Esophagus squamous epithelium (tissue), 5 donors: Measurements from ENCODE around the gene ADAM12. TPM values are rescaled to one million over a fixed set of nuclear protein-coding genes. Genes with fewer than 3 reads are reported as not detected.

ENCODE experiments used
- DNase-seq: peaks from one replicate; lab custom pipeline; 2025; lab: John Stamatoyannopoulos, UW
- H3K27ac ChIP-seq, 4 donors: fragments of 200-600 bp; sonication (generic); one replicate each; pipeline ENCODE4 v1.5.1; 2016 to 2019; ENCODE audit warnings: mild to moderate bottlenecking in 1 of 4
- H3K27me3 ChIP-seq, 4 donors: fragments of 200-600 bp; sonication (generic); 1 replicate in 3 of 4; 2 replicates in 1 of 4; pipeline versions ENCODE4 v1.5.1 to v1.6.0; 2017 to 2021; ENCODE audit warnings: antibody characterized with exemption in 1 of 4
- H3K36me3 ChIP-seq, 3 donors: fragments of 200-600 bp; sonication (generic); one replicate each; pipeline ENCODE4 v1.5.1; 2016 to 2019
- H3K4me1 ChIP-seq, 3 donors: fragments of 200-600 bp; sonication (generic); one replicate each; pipeline ENCODE4 v1.5.1; 2017 to 2019
- H3K4me3 ChIP-seq, 4 donors: fragments of 200-600 bp; sonication (generic); 1 replicate in 3 of 4; 2 replicates in 1 of 4; pipeline ENCODE4 v1.5.1; 2016 to 2019; ENCODE audit warnings: mild to moderate bottlenecking in 2 of 4, moderate library complexity in 1 of 4
- H3K9me3 ChIP-seq, 3 donors: fragments of 200-600 bp; sonication (generic); one replicate each; pipeline ENCODE4 v1.5.1; 2016 to 2019
- POLR2A ChIP-seq, 4 donors: fragments of 450-650 bp; IDR thresholded peaks; one replicate each; pipeline ENCODE4 v1.6.1; 2017; ENCODE audit warnings: antibody characterized with exemption in 4 of 4, mild to moderate bottlenecking in 4 of 4, moderate library complexity in 3 of 4
- WGBS, 2 donors: methylation state at CpG; one replicate each; pipeline ENCODE4 v1.1.5; 2018; 5-methylcytosine and 5-hydroxymethylcytosine counted together
- intact Hi-C: fragments of 100-400 bp; cut with DNase I; formaldehyde crosslinking; loops from one replicate; pipeline ENCODE4 v1.15.0; 2022
- total RNA-seq, 4 donors: library from RNA; depleted of rRNA; stranded (reverse); fragments of >200 nt; gene quantifications; one replicate each; pipeline ENCODE4 v1.1.0, GENCODE V29; 2016
- TF ChIP-seq, protein P1 (sequence below), 6 experiments: fragments of 450-650 bp in 4 of 6; fragments of 200-600 bp in 2 of 6; sonication (generic) in 2 of 6; IDR thresholded peaks; one replicate each; pipeline ENCODE4 v1.5.1; 2016 to 2019; ENCODE audit warnings: antibody characterized with exemption in 6 of 6, mild to moderate bottlenecking in 4 of 6, moderate library complexity in 4 of 6
- donor health status: DM: yes; HTN: yes; CAD: no.

ADAM12 gene
- total RNA-seq, 4 donors from 2014 or later: 0.57 to 1.1 (median 0.76) TPM; not detected in 1

DNA sequence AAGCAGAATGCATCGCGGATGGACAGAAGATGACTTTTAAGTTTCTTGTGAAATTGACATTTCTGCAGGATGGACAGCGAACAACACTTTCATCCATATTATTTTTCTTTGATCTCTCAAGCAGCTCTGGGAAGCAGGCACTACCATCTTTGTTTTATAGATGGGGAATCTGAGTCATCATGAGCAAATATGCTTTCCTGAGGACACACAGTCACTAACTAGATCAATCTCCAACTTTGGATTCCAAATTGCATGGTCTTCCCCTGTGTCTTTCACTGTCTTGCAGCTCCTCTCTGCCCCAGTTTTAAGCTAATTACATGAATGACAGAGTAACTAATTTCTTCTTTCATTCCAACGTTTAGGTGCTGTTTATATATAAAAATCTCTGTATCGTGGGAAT, 201.5 kb downstream of the ADAM12 start:
- TF ChIP-seq, protein P1, sequence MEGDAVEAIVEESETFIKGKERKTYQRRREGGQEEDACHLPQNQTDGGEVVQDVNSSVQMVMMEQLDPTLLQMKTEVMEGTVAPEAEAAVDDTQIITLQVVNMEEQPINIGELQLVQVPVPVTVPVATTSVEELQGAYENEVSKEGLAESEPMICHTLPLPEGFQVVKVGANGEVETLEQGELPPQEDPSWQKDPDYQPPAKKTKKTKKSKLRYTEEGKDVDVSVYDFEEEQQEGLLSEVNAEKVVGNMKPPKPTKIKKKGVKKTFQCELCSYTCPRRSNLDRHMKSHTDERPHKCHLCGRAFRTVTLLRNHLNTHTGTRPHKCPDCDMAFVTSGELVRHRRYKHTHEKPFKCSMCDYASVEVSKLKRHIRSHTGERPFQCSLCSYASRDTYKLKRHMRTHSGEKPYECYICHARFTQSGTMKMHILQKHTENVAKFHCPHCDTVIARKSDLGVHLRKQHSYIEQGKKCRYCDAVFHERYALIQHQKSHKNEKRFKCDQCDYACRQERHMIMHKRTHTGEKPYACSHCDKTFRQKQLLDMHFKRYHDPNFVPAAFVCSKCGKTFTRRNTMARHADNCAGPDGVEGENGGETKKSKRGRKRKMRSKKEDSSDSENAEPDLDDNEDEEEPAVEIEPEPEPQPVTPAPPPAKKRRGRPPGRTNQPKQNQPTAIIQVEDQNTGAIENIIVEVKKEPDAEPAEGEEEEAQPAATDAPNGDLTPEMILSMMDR (IDR thresholded peaks at IDR 0.05): no peak
- no peak for TF ChIP-seq POLR2A (IDR thresholded peaks at IDR 0.05)
- Histone ChIP-seq H3K9me3 (no peaks in the 10 kb centered on the region), H3K27ac (no peak overlapping the region), H3K4me3 (no peak overlapping the region), H3K4me1 (no peaks in the 10 kb centered on the region), H3K36me3 (no peaks in the 10 kb centered on the region), H3K27me3 (peaks cover 0 to 4% (median 0%) of the 10 kb centered on the region in 4 donors)
- WGBS, 2 donors: 66 to 79% methylated on average over 5 of the region's 5 CpGs
- intact Hi-C loops: no loop called here
- DNase-seq: no peak

DNA sequence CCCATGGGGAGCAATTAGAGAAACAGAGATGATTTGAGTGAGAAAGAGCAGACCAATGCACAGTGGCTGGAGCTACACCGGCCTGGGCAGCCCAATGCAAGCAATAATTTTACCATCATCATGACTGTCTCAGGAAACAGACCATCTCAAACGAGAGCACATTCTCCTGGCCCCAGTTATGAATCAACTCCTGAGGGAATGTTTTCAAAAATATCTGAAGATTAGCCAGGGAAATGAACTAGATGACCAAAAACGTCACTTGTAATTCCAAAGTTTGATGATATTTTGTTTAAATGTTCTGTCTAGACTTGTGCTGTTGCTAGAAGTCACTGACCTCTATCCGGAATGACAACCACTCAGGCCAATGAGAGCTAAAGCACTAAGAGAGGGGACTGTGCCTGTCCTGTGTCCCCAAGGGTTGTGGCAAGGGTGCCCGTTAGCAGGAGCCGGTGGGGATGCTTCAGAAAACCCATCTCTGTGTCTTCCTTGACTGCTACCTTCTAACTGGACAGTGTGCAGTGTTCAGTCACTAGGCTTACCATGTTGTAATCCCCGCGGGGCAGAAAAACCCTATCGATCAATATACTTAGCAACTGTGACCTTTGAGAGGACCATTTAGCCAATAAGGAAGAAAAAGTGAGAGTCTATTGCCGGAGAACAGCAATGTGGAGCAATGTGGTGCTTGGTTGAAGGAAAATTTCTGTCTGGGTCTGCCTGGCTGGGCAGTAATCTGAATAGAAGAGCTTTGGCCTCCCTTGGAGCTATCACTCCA, 202.4 kb downstream of the ADAM12 start:
- intact Hi-C loops: no loop called here
- Histone ChIP-seq H3K27ac (no peak overlapping the region), H3K4me3 (no peak overlapping the region), H3K27me3 (peaks cover 0 to 4% (median 0%) of the 10 kb centered on the region in 4 donors), H3K36me3 (no peaks in the 10 kb centered on the region), H3K4me1 (no peaks in the 10 kb centered on the region), H3K9me3 (no peaks in the 10 kb centered on the region)
- DNase-seq: no peak
- WGBS, 2 donors: 73 to 75% methylated on average over 10 of the region's 10 CpGs
- no peak for TF ChIP-seq POLR2A (IDR thresholded peaks at IDR 0.05)

DNA sequence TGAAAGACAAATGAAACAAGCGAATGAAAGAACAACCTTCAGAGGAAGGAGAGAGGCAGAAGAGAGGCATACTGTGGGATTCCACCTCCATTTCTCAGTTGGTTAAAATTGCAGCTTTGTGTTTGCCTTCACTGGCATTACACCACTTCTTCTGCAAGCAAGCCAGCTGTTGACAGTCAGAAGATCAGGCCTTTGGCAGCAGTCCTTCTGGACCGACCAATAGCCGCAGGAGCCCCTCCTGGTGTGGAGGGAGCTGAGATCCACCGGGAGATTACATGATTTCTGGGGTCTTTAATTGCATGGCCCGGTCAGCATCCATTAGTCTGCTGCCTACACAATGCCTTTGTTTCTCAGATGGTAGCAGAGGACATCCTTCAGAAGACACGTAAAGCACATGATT, 206.7 kb downstream of the ADAM12 start:
- no peak for TF ChIP-seq POLR2A (IDR thresholded peaks at IDR 0.05)
- TF ChIP-seq, protein P1 (IDR thresholded peaks at IDR 0.05): no peak
- H3K9me3 ChIP-seq: no peaks in the 10 kb centered on the region
- intact Hi-C loops: no loop called here
- no peak for DNase-seq
- no peaks in the 10 kb centered on the region for H3K4me1 ChIP-seq
- H3K36me3 ChIP-seq: no peaks in the 10 kb centered on the region
- H3K4me3 ChIP-seq: no peak overlapping the region
- no peak overlapping the region for H3K27ac ChIP-seq
- H3K27me3 ChIP-seq: no peaks in the 10 kb centered on the region
- WGBS, 2 donors: 56 to 79% methylated on average over 6 of the region's 6 CpGs

DNA sequence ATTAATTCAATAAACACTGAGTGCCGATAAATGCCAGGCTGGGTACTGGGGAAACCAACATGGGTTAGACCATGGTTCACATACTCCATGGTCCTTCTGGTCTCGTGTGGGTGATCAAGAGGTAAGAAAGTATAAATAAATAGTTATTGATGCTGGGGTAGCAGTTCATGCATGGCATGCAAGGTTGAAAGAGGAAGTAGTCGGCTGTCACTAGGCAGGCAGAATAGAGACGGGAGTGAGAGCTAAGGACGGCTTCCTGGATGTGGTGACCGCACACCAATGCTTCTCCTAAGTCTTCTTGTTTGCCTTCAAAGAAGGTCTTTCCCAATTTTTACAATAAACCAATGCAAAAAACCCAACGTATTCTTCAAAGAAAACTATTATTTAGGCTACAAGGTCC, 208.6 kb downstream of the ADAM12 start:
- intact Hi-C loops: no loop called here
- Histone ChIP-seq H3K36me3 (no peaks in the 10 kb centered on the region), H3K9me3 (no peaks in the 10 kb centered on the region), H3K27me3 (no peaks in the 10 kb centered on the region), H3K4me3 (no peak overlapping the region), H3K27ac (no peak overlapping the region), H3K4me1 (no peaks in the 10 kb centered on the region)
- TF ChIP-seq, protein P1 (IDR thresholded peaks at IDR 0.05): no peak
- no peak for TF ChIP-seq POLR2A (IDR thresholded peaks at IDR 0.05)
- 79 to 85% methylated on average over 7 of the region's 7 CpGs for WGBS, 2 donors
- no peak for DNase-seq

DNA sequence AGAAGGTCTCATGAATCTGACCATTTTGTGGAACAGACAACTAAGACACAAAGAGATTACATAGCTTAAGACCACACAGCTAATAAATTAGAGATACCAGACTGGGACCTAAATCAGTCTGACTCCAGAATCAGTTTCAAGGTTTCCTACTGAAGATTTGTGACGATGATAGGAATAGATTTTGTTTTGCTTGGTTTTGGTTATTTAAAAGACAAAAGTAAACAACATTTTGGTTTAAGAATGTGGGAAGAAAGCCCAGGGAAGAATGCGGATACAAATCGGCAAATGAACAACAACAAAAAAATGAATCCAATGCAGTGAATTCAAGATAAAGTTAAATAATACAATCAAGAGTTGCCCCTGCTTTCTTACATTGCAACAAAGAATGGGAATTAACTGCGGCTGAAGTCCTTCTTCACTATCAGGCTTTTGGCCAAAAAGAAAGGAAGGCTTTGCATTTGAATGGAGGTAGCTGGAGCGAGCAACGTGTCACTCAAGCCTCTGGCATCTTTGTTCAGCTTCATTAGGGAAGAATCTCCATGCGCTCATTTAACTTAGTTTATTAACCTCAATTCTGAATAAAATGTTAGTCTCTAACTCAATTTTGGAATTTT, 210.8 kb downstream of the ADAM12 start:
- Histone ChIP-seq H3K27ac (no peak overlapping the region), H3K9me3 (no peaks in the 10 kb centered on the region), H3K27me3 (no peaks in the 10 kb centered on the region), H3K4me3 (no peak overlapping the region), H3K4me1 (no peaks in the 10 kb centered on the region), H3K36me3 (no peaks in the 10 kb centered on the region)
- WGBS, 2 donors: 36 to 52% methylated on average over 7 of the region's 7 CpGs
- TF ChIP-seq, protein P1 (IDR thresholded peaks at IDR 0.05): no peak
- TF ChIP-seq POLR2A (IDR thresholded peaks at IDR 0.05): no peak
- DNase-seq: no peak
- intact Hi-C loops: no loop called here
